CMK (cell line): ENCODE results near the gene TEX2.
"Not testable (repeated sequence)": the region's sequence is repeated elsewhere in the genome, so short reads cannot be mapped to it uniquely, and the experiment has no call there.

Experiments
- DNase-seq: peaks from one replicate; pipeline ENCODE4 v3.0.0-alpha.2; 2010; ENCODE audit warnings: low read depth

Gene TEX2

GRCh38 chr17:64240261-64240740 lies 22.8 kb downstream of the TEX2 start:
- no peak for DNase-seq

DNA sequence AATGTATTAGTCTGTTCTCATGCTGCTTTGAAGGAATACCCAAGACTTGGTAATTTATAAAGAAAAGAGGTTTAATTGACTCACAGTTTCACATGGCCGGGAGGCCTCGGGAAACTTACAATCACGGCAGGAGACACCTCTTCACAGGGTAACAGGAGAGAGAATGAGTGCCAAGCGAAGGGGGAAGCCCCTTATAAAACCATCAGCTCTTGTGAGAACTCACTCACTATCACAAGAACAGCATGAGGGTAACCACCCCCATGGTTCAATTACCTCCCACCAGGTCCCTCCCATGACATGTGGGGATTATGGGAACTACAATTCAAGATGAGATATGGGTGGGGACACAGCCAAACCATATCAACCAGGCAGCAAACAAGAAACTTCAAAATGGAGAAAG lies 24.6 kb downstream of the TEX2 start:
- DNase-seq = not testable (repeated sequence)

DNA sequence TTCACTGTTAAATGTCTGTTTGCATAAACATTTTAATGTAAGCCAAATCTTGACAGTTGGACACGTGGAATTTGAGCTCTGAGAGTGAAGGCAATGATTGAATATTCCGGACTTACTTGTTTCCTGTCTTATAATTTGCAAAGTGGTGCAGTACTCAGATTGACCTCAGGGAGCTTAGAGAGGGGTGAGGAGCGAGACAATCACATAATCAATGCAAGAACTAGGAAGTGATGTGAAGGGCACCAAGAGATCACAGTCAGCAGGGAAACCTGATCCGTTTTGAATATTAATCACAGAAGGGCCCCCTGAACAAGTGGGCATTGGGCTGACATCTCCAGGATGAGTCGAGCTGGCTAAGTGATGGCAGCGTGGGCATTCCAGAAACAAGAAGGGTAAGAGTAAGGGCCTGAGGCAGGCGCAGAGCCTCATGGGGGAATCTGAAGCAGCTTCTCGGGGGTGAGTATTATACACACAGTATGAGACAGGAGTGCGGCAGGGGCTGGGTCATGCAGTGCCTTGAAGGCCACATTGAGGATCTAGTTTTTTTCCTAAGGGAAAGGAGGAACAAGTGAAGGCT lies 26.1 kb downstream of the TEX2 start:
- no peak for DNase-seq

- DNase-seq = no peak
Measured at GRCh38 chr17:64234961-64235360, 28.1 kb downstream of the TEX2 start.

DNA sequence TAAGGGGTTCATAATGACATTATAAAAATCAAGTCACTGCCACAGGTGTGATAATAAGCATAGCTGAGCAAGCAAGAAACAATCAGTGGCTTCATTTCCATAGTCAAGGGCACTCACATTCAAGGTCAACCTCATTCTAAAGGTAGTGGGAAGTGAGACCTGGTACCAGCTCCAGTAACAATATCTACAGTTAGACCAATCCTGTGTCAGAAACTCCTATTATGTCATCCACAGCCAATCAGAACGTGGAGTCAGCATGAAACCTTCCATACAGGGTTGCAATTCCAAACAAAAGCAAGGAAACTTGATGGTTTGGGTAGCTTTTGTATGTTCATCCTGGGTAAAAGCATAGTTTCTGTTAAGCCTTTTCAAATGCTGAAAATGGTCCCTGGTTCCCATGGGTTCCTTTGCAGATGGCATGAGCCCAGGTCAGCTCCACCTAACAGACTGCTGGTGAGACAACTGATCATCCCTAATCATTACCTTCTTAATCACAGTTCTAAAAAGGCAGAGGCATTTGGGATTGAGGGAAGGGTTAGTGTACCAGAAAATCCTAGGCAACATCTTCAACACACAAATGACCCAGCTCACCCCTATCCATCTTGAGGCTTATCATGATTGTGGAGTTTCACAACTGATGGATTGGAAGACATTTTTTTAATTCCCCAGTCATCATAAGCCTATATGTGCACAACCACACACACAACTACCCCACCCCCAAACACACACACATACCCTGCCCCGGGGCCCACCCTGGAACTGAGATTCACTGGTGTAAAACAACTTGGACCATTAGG lies 30.4 kb downstream of the TEX2 start:
- no peak for DNase-seq

DNA sequence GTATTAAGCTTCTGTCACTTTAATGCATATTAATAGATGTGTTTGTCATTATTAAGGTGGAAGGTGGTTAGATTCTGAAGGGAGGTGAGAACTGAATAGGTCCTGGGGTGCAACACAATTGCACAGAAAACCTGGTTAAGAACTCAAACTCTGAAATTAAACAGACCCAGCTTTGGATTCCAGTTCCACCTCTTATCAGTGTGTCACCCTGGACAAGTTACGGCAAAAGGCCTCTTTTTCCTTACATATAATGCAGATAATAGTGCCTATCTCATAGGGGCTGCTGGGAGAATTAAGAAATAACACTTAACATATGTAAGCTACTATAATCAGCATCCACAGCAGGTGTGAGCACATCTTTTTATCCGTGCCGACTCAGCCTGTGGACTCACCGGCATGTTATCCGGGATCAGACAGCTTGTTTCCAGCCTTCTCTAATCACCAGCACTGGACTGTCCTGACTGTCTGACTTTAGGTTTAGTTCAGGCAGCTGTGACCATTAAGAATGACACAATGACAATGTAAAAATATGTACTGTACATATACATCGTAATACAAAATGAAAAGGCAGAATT lies 31.4 kb downstream of the TEX2 start:
- DNase-seq = no peak

DNA sequence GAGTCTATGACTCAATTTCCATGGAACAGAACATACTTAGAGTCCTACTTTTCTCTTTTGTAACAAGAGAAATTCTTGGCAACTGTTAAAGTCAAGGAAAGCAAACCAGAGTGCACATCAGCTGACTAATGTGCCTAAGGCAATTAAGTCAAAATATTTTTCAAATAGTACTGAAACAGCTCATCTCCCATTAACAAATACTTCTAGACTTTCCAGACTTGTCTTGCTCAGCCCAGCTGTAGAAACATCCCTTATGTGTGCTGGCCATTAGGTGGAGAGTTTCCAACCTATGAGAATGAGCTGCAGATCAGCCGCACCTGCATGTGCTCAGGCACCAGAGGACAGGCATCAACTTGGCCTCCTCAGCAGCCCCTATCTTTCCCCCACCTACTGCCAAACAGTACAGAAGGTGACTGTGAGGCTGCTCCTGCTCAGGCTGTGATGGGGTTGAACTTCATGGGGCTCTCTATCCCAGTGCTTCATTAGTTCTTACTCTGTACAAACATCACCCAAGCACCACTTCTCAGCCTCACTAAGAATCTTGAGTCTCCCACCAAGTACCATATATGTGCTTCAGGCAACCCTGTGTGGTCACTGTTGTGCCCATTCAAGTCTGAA lies 32.2 kb downstream of the TEX2 start:
- no peak for DNase-seq

DNA sequence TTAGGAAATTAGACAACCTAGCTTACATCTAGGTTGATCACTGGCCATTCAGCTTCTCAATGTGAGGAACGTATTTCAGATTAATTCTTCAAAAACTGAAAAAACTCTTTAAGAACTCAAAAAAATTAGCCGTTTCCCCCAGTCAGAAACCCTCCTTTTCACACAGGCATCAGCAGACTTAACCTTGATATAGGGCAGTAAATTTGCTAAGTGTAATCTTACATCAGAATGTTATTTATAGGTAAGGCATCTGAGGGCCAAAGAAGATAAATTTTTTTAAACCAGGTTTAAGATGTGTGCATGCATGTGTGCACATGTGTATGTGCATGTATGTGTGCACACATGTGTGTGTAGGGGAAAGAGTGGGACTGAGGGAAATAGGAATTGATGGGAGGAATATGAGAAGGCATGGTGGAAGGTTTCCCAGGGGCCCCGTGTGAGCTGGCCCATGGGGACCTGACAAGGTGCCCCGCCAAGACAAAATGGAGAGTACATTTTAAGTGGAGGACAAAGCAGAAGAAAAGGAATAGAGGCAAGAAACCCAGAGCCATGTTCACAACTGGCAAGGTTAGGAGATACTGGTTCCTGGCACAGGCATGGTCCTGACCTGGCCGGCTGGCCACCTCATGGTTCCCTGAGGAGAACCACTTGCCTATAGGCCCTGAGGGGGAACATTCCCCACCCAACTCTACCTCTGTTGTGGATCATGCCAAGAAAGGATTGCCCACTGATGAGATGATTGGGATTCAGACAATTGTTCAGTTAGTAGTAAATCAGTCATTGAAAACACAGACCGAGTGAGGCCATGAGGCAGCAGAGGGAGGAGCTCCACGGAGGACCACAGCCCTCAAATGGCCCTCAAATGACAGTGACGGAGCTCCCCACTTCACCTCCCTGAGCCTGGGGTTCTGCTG lies 33.0 kb downstream of the TEX2 start:
- no peak for DNase-seq

GRCh38 chr17:64226132-64226531 lies 36.9 kb downstream of the TEX2 start:
- DNase-seq = no peak

DNA sequence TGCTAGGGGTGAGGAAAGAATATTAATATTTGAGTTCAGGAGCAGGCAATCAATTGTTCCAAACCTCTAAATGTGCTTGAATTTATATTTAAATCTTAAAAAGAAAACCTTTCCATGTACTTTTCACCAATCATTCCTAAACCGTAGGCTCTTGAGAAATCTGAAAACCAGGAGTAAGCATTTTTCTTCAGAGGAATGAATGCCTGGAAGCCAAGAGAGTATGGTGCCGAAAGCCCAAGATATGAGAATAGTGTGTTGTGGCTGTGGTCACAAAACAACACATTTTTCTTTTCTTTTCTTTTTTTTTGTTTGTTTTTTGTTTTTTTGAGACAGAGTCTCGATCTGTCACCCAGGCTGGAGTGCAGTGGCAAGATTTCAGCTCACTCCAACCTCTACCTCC lies 37.6 kb downstream of the TEX2 start:
- DNase-seq = no peak

GRCh38 chr17:64223931-64224629 lies 39.0 kb downstream of the TEX2 start:
- DNase-seq = no peak

- DNase-seq = no peak
Measured at GRCh38 chr17:64223283-64223682, 39.8 kb downstream of the TEX2 start.

- no peak for DNase-seq
Measured at GRCh38 chr17:64221679-64222078, 41.4 kb downstream of the TEX2 start.

- not testable (repeated sequence) for DNase-seq
Measured at GRCh38 chr17:64220604-64221003, 42.5 kb downstream of the TEX2 start.

- DNase-seq = no peak
Measured at GRCh38 chr17:64219571-64219970, 43.5 kb downstream of the TEX2 start.

DNA sequence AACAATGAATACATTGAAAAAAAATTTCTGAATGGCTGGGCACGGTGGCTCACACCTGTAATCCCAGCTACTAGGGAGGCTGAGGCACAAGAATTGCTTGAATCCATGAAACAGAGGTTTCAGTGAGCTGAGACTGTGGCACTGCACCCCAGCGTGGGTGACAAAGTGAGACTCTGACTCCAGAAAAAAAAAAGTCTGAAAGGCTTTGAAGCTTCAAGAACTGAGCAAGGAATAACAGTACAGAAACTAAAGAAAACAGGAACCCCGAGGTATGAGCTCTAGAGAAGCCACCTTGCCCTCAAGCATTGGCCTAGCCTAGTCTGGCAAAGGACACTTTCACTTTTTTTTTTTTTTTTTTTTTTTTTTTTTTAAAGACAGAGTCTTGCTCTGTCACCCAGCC lies 45.0 kb downstream of the TEX2 start:
- no peak for DNase-seq

DNA sequence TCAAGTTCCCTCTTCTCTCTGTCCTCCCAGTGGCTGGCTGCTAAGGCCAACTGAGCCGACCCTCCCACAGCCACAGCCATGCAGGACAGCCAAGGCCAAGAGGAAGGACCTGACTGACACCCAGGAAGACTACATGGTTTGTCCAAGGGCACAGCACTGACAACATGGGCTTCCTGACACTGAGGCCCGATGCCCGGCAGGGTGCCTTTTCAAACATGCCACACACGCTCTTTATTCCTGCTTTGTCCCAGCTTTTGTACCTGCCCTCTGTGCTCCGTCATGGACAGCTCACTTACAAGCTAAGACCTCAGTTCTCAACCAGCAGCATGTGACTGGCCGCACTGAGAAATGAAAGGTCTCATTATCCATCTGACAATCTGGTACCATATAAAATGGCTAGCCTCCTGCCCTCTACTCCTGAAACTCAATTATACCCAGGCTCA lies 45.8 kb downstream of the TEX2 start:
- no peak for DNase-seq

- no peak for DNase-seq
Measured at GRCh38 chr17:64216338-64217248, 46.5 kb downstream of the TEX2 start.

DNA sequence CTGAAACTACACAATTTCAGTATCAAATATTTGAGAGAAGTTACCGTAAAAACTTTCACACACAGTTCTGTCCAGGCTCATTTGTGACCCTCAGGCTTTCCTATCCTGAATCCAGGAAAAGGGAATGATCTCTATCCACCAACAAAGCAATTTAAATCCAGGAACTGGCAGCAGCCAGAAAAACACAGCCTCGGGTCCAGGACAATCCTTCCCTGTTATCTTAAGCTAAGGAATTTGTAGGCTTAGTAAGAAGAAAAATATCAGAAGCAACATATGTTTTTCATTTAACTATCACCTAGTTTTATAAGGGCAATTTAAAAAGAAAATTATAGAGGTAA lies 47.1 kb downstream of the TEX2 start:
- DNase-seq = no peak

DNA sequence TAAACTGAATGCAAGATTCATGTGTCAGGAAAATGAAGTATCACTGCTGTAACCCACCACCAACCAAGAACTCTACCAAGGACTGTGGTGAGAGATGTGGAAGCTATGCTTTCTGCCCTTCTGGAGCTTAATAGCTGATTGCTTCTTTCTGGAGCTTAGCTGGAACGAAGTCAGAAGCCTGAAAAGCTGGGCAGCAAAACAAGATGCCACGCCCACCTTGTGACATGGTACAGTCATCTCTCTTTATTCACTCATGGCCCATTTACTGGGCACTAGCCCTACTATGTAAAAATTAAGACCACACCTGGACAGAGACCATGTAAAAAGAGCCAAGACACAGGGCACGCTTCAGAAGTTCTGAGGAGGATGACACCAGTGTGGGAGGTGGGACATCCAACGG lies 48.1 kb downstream of the TEX2 start:
- no peak for DNase-seq
